GM23338 (cell line): ENCODE results near the gene RNF141. TPM values are rescaled to one million over a fixed set of nuclear protein-coding genes. Genes with fewer than 3 reads are reported as not detected.

ENCODE experiments used
- ATAC-seq: fragments of 200-7000 bp; cut with Tn5 transposase; 3 replicates; pipeline ENCODE4 v1.9.1; 2020
- DNase-seq: peaks from one replicate; pipeline ENCODE4 v3.0.0-alpha.2; 2015; ENCODE audit warnings: low spot score
- H2AFZ ChIP-seq: fragments of 200-600 bp; sonication (generic); 2 replicates; pipeline ENCODE4 v1.8.0; 2016; ENCODE audit warnings: antibody characterized with exemption, mild to moderate bottlenecking, moderate library complexity
- H3F3A ChIP-seq: fragments of 200-600 bp; sonication (generic); replicated peaks from 2 replicates; pipeline ENCODE4 v1.8.0; 2017; ENCODE audit warnings: antibody characterized with exemption, mixed run types, low read depth
- H3K27ac ChIP-seq: fragments of 200-600 bp; sonication (generic); 2 replicates; pipeline ENCODE4 v1.6.1; 2016; ENCODE audit warnings: low read depth
- H3K27me3 ChIP-seq: fragments of 200-600 bp; sonication (generic); 2 replicates; pipeline ENCODE4 v1.8.0; 2016; ENCODE audit warnings: mild to moderate bottlenecking, mixed run types, moderate library complexity; ENCODE audit not compliant: insufficient read depth
- H3K36me3 ChIP-seq: fragments of 200-600 bp; sonication (generic); 2 replicates; pipeline ENCODE4 v1.8.0; 2016; ENCODE audit warnings: mild to moderate bottlenecking; ENCODE audit not compliant: insufficient read depth
- H3K4me1 ChIP-seq: fragments of 200-600 bp; sonication (generic); 2 replicates; pipeline ENCODE4 v1.8.0; 2016; ENCODE audit warnings: mild to moderate bottlenecking, moderate library complexity; ENCODE audit not compliant: insufficient read depth
- H3K4me2 ChIP-seq: fragments of 200-600 bp; sonication (generic); 2 replicates; pipeline ENCODE4 v1.7.1; 2017; ENCODE audit warnings: mixed run types
- H3K4me3 ChIP-seq: fragments of 200-600 bp; sonication (generic); 2 replicates; pipeline ENCODE4 v1.6.1; 2016; ENCODE audit warnings: mixed run types
- H3K79me2 ChIP-seq: fragments of 200-600 bp; sonication (generic); replicated peaks from 2 replicates; pipeline ENCODE4 v1.8.0; 2017; ENCODE audit warnings: mild to moderate bottlenecking; ENCODE audit not compliant: insufficient read depth
- H3K9me2 ChIP-seq: fragments of 200-600 bp; sonication (generic); 2 replicates; pipeline ENCODE4 v1.8.0; 2017; ENCODE audit not compliant: insufficient read depth
- H4K20me1 ChIP-seq: fragments of 200-600 bp; sonication (generic); replicated peaks from 2 replicates; pipeline ENCODE4 v1.8.0; 2017; ENCODE audit warnings: mild to moderate bottlenecking; ENCODE audit not compliant: insufficient read depth
- H3K27ac Mint-ChIP-seq: 2 replicates; pipeline ENCODE4 v1.8.0; 2020; ENCODE audit warnings: inconsistent platforms, mild to moderate bottlenecking, moderate library complexity, mixed read lengths
- H3K27me3 Mint-ChIP-seq: 3 replicates; pipeline ENCODE4 v1.8.0; 2022; ENCODE audit warnings: low read depth, mild to moderate bottlenecking, moderate library complexity, mixed read lengths, inconsistent platforms; ENCODE audit not compliant: insufficient read depth, poor library complexity
- H3K36me3 Mint-ChIP-seq: 3 replicates; pipeline ENCODE4 v1.8.0; 2021; ENCODE audit warnings: low read depth, mild to moderate bottlenecking, inconsistent platforms, moderate library complexity, mixed read lengths
- H3K4me1 Mint-ChIP-seq: 3 replicates; pipeline ENCODE4 v1.8.0; 2020; ENCODE audit warnings: mild to moderate bottlenecking, inconsistent platforms, mixed read lengths
- H3K4me3 Mint-ChIP-seq: 3 replicates; pipeline ENCODE4 v1.8.0; 2021; ENCODE audit warnings: moderate library complexity, mild to moderate bottlenecking, inconsistent platforms, mixed read lengths
- H3K9me3 Mint-ChIP-seq: 3 replicates; pipeline ENCODE4 v1.8.0; 2020; ENCODE audit warnings: moderate library complexity, mild to moderate bottlenecking, inconsistent platforms, mixed read lengths
- CREB1 ChIP-seq: fragments of 250-450 bp; sonication (Bioruptor Pico); IDR thresholded peaks from 2 replicates; pipeline ENCODE4 v1.5.0; 2020; ENCODE audit warnings: low read depth, mild to moderate bottlenecking, moderate library complexity
- ETS1 ChIP-seq: IDR thresholded peaks from 2 replicates; pipeline ENCODE4 v1.6.1; 2016; ENCODE audit warnings: antibody characterized with exemption
- EZH2 ChIP-seq: fragments of 200-600 bp; sonication (generic); IDR thresholded peaks from one replicate; pipeline ENCODE4 v1.8.0; 2017; ENCODE audit warnings: antibody characterized with exemption, mild to moderate bottlenecking, low read depth; ENCODE audit not compliant: unreplicated experiment
- EZH2phosphoT487 ChIP-seq: fragments of 200-600 bp; sonication (generic); IDR thresholded peaks from one replicate; pipeline ENCODE4 v1.8.1; 2018; ENCODE audit warnings: antibody characterized with exemption; ENCODE audit not compliant: unreplicated experiment
- JUNB ChIP-seq: IDR thresholded peaks from one replicate; pipeline ENCODE4 v1.6.1; 2016; ENCODE audit warnings: antibody characterized with exemption; ENCODE audit not compliant: unreplicated experiment
- NANOG ChIP-seq: IDR thresholded peaks from 2 replicates; pipeline ENCODE4 v1.6.1; 2016; ENCODE audit warnings: antibody characterized with exemption, borderline replicate concordance
- POLR2AphosphoS5 ChIP-seq: IDR thresholded peaks from 2 replicates; pipeline ENCODE4 v1.6.1; 2016; ENCODE audit warnings: antibody characterized with exemption, low read depth
- REST ChIP-seq: IDR thresholded peaks from one replicate; pipeline ENCODE4 v1.6.1; 2018; ENCODE audit warnings: antibody characterized with exemption; ENCODE audit not compliant: unreplicated experiment
- STAT1 ChIP-seq: IDR thresholded peaks from one replicate; pipeline ENCODE4 v1.6.1; 2016; ENCODE audit warnings: antibody characterized with exemption; ENCODE audit not compliant: unreplicated experiment
- ZNF114 ChIP-seq: fragments of 250-450 bp; sonication (Bioruptor Pico); IDR thresholded peaks from 2 replicates; pipeline ENCODE4 v1.5.0; 2020; ENCODE audit warnings: mild to moderate bottlenecking, moderate library complexity
- ZNF331 ChIP-seq: fragments of 250-450 bp; sonication (Bioruptor Pico); IDR thresholded peaks from 2 replicates; pipeline ENCODE4 v1.5.0; 2020; ENCODE audit warnings: low read depth, mild to moderate bottlenecking, moderate library complexity
- polyA plus RNA-seq: library from polyadenylated mRNA; unstranded; fragments of >200 nt; fragmentation: Nextera tagmentation; extraction: Ambion mirVana; gene quantifications from 2 replicates; pipeline ENCODE4 v1.2.1, GENCODE V29; 2016
- total RNA-seq: library from RNA; depleted of rRNA; stranded (reverse); fragments of >200 nt; shearing (Covaris generic); gene quantifications from 2 replicates; pipeline ENCODE4 v1.2.3, GENCODE V29; 2014
- TF ChIP-seq, protein P1 (sequence below), 2 experiments: fragments of 200-600 bp in 1 of 2; sonication (generic) in 1 of 2; conservative IDR thresholded peaks; 2 replicates each; pipeline versions ENCODE4 v1.5.1 to v1.6.1; 2016 to 2017; ENCODE audit warnings: antibody characterized with exemption in 2 of 2, low read depth in 2 of 2, mild to moderate bottlenecking in 2 of 2, moderate library complexity in 1 of 2
- TF ChIP-seq, protein P2 (sequence below): fragments of 250-450 bp; sonication (Bioruptor Pico); IDR thresholded peaks from 2 replicates; pipeline ENCODE4 v1.5.0; 2020; ENCODE audit warnings: mild to moderate bottlenecking, moderate library complexity

The RNF141 gene
- total and polyA plus RNA-seq, 2 experiments from 2014 or later, result 11.4 to 26.9 TPM

DNA sequence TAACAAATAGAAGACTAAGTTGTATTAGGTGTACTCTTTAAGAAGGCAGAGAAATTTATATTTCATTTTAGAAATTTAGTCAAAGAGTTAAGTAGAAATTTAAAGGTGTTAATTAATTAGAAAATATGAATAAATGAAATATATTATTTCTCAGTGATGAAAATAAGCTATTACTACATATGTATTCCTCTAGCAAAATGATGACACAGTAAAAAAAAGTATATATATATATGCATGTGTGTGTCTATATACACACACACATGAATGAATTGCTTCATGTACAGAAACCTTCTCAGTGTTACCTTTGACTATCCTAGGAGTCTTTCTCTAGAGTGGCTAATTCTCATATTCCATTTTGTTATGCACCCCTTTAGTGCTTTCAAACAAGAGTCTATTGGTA, 7.7 kb downstream of the RNF141 start:
- Mint-ChIP-seq H3K27ac (no peak overlapping the region), H3K36me3 (no peaks in the 10 kb centered on the region), H3K9me3 (no peaks in the 10 kb centered on the region), H3K4me3 (no peak overlapping the region), H3K4me1 (no peaks in the 10 kb centered on the region), H3K27me3 (no peaks in the 10 kb centered on the region)
- no peak for ATAC-seq
- Histone ChIP-seq H3K4me3 (no peak overlapping the region), H4K20me1 (no peaks in the 10 kb centered on the region), H3K27ac (no peak overlapping the region), H3K36me3 (no peaks in the 10 kb centered on the region), H3F3A (no peaks in the 10 kb centered on the region), H3K79me2 (no peaks in the 10 kb centered on the region), H3K9me2 (no peaks in the 10 kb centered on the region), H3K4me2 (no peak overlapping the region), H3K4me1 (no peaks in the 10 kb centered on the region), H3K27me3 (no peaks in the 10 kb centered on the region), H2AFZ (no peak overlapping the region)
- no peak for DNase-seq
- TF ChIP-seq, protein P1, sequence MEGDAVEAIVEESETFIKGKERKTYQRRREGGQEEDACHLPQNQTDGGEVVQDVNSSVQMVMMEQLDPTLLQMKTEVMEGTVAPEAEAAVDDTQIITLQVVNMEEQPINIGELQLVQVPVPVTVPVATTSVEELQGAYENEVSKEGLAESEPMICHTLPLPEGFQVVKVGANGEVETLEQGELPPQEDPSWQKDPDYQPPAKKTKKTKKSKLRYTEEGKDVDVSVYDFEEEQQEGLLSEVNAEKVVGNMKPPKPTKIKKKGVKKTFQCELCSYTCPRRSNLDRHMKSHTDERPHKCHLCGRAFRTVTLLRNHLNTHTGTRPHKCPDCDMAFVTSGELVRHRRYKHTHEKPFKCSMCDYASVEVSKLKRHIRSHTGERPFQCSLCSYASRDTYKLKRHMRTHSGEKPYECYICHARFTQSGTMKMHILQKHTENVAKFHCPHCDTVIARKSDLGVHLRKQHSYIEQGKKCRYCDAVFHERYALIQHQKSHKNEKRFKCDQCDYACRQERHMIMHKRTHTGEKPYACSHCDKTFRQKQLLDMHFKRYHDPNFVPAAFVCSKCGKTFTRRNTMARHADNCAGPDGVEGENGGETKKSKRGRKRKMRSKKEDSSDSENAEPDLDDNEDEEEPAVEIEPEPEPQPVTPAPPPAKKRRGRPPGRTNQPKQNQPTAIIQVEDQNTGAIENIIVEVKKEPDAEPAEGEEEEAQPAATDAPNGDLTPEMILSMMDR (conservative IDR thresholded peaks at IDR 0.05; ENCODE audit: low read depth in 2 of 2), result no peak
- TF ChIP-seq ZNF331 (CRISPR knock-in tag), result no peak
- no peak for TF ChIP-seq ETS1
- TF ChIP-seq STAT1, result no peak
- TF ChIP-seq EZH2, result no peak
- no peak for TF ChIP-seq NANOG
- no peak for TF ChIP-seq POLR2AphosphoS5
- no peak for TF ChIP-seq JUNB
- no peak for TF ChIP-seq CREB1 (CRISPR knock-in tag)
- no peak for TF ChIP-seq ZNF114 (CRISPR knock-in tag)
- TF ChIP-seq, protein P2, sequence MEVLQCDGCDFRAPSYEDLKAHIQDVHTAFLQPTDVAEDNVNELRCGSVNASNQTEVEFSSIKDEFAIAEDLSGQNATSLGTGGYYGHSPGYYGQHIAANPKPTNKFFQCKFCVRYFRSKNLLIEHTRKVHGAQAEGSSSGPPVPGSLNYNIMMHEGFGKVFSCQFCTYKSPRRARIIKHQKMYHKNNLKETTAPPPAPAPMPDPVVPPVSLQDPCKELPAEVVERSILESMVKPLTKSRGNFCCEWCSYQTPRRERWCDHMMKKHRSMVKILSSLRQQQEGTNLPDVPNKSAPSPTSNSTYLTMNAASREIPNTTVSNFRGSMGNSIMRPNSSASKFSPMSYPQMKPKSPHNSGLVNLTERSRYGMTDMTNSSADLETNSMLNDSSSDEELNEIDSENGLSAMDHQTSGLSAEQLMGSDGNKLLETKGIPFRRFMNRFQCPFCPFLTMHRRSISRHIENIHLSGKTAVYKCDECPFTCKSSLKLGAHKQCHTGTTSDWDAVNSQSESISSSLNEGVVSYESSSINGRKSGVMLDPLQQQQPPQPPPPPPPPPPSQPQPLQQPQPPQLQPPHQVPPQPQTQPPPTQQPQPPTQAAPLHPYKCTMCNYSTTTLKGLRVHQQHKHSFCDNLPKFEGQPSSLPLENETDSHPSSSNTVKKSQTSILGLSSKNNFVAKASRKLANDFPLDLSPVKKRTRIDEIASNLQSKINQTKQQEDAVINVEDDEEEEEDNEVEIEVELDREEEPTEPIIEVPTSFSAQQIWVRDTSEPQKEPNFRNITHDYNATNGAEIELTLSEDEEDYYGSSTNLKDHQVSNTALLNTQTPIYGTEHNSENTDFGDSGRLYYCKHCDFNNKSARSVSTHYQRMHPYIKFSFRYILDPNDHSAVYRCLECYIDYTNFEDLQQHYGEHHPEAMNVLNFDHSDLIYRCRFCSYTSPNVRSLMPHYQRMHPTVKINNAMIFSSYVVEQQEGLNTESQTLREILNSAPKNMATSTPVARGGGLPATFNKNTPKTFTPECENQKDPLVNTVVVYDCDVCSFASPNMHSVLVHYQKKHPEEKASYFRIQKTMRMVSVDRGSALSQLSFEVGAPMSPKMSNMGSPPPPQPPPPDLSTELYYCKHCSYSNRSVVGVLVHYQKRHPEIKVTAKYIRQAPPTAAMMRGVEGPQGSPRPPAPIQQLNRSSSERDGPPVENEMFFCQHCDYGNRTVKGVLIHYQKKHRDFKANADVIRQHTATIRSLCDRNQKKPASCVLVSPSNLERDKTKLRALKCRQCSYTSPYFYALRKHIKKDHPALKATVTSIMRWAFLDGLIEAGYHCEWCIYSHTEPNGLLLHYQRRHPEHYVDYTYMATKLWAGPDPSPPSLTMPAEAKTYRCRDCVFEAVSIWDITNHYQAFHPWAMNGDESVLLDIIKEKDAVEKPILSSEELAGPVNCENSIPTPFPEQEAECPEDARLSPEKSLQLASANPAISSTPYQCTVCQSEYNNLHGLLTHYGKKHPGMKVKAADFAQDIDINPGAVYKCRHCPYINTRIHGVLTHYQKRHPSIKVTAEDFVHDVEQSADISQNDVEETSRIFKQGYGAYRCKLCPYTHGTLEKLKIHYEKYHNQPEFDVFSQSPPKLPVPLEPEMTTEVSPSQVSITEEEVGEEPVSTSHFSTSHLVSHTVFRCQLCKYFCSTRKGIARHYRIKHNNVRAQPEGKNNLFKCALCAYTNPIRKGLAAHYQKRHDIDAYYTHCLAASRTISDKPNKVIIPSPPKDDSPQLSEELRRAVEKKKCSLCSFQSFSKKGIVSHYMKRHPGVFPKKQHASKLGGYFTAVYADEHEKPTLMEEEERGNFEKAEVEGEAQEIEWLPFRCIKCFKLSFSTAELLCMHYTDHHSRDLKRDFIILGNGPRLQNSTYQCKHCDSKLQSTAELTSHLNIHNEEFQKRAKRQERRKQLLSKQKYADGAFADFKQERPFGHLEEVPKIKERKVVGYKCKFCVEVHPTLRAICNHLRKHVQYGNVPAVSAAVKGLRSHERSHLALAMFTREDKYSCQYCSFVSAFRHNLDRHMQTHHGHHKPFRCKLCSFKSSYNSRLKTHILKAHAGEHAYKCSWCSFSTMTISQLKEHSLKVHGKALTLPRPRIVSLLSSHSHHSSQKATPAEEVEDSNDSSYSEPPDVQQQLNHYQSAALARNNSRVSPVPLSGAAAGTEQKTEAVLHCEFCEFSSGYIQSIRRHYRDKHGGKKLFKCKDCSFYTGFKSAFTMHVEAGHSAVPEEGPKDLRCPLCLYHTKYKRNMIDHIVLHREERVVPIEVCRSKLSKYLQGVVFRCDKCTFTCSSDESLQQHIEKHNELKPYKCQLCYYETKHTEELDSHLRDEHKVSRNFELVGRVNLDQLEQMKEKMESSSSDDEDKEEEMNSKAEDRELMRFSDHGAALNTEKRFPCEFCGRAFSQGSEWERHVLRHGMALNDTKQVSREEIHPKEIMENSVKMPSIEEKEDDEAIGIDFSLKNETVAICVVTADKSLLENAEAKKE (CRISPR knock-in tag), result no peak
- no peak for TF ChIP-seq EZH2phosphoT487
- TF ChIP-seq REST, result no peak
